Activated CD4-positive, alpha-beta T cell treated with anti-CD3 and anti-CD28 coated beads, Interleukin-2, Interleukin-4, amounts not matched to agents 100 ng/mL and 50 ng/mL, durations not matched to agents 16 hours and 8 hours (primary cell): ENCODE measurements around the gene THAP2.

Source experiments
- DNase-seq: peaks from one replicate; pipeline ENCODE4 v3.0.0-alpha.2; 2020; ENCODE audit warnings: low spot score

Gene THAP2

DNA sequence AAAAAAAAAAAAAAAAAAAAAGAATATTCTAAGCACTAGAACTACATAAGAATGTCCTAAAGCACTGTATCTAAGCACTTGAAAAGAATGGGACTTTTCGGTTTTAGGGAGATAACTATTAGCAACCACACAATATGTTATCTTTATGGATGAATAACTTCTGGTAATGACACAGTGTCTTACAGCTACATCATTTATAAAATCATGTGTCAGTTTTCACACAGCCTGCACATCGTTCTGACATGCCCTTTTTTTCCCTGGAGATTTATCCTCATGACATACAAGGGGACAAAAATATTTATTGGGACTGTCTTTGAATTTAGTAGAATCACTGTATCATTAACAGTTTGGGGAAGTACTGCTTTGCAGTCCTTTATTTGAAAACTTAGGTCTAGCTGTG, 39.1 kb downstream of the THAP2 start:
- no peak for DNase-seq

DNA sequence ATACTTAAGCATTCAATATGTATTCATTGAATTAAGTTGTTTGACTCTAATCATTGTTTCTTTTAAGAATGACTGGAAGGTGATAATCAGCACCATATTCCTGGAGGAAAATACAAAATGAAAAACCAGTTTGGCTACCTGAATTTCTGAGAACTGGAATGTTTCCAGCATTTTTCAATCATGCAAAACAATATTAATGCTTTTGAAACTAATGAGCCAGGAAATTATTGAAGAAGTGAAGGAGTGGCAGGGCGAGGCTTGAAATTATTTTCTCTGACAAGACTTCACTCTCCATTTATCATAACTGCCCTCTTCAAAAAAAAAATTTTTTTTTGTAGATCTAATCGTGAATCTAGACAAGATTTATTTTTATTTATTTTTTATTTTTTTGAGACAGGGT, 40.8 kb downstream of the THAP2 start:
- DNase-seq: no peak

DNA sequence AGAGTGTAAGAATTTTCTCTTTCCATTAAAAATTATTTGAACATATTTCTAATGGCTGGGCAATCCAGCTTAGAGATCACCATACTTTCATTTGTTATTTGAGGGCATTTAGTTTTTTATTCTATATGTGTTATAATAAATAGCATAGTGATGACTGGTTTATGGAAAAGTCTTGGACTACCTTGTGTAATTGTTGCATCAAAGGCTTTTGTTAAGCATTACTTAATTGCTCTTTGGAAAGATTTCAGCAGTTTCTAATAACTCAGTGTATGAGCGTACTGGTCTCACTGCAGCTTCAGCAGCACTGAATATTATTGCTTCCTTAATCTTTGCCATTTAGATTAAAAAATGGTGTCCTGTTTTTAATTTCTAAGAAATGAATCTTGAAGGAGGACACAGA, 44.6 kb downstream of the THAP2 start:
- no peak for DNase-seq

DNA sequence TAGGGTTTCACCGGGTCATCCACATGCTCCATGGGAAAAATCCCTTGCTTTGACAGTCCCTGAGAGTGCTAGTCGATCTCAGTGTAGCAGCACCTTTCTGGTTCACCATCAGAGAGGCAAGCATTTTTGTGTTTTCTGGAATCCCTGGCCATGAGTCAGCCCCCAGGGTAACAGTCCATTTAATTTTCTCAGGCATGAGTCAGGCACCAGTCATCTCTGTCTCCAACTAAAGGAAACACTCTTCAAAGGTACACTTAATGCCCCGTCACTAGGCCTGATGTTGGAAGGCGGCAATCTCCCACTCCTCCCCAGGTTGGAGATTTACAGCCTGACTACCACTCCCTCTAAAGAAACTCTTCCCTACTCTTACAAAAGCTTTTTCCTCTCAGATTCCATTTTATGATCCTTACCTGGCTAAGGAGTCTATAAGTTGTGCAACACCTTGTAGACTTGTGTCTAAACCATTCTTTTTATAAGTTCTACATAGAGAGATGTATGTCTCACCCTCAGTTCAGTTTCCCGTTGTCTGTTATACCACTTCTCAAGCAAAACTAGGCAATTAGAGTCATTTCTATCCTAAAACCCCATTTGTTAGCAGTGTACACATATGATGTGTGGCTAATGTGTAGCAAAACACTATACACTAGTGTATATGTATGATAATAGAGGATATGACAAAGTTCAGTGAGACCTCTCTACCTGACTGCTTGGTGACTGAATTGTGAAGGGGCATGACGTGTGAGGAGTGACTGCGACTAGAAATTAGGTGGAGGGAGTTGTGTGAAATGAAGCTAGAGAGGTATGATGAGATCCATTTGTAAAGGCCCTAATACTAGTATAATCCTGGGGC, 46.4 kb downstream of the THAP2 start:
- DNase-seq: no peak

DNA sequence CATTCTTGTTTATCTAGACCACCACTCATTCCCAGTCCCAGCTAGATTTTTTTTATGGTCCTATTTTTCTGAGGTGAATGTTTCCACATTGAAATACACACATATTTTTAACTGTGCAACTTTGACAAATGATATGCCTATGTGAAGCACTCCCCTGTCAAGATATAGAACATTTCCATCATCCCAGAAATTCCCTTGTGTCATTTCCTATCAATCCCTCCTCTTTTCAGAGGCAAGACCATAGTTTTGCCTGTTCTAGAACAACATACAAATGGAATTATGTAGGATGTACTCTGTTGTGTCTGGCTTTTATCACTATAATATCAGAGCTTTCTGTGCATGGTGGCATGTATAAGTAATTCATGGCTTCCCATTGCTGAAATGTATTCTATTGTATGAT, 54.5 kb downstream of the THAP2 start:
- DNase-seq: no peak

DNA sequence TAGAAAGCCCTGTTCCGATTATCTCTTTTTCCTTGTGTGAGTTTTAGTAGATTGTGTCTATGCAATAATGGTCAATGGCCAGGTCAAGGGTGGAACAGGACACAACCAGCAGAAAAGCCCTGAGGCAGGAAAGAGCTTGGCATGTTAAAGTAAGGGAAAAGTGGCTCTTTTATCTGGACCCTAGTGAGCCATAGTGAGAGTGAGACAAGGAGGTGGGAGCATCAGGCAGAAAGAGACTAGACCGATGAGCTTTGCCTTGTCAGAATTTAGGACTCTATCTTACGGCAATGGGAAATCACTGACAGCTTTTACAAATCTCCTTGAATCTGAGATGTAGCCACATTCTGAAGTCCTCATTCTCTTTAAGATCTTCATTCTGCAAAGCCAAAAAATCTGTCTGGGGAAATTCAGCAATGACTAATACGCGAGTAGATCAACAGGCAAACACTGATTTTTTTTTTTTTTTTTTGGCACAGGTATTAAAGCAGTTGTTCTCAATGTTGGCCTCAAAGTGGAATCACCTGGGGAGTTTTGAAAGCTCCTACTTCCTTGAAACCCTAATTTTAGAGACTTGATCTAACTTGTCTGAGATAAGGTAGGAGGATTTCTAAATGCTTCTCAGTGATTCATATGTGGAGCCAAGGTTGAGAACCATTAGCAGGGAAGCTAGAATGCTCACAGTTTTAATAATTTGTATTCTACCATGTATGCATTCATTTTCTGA, 55.7 kb downstream of the THAP2 start:
- DNase-seq: no peak

DNA sequence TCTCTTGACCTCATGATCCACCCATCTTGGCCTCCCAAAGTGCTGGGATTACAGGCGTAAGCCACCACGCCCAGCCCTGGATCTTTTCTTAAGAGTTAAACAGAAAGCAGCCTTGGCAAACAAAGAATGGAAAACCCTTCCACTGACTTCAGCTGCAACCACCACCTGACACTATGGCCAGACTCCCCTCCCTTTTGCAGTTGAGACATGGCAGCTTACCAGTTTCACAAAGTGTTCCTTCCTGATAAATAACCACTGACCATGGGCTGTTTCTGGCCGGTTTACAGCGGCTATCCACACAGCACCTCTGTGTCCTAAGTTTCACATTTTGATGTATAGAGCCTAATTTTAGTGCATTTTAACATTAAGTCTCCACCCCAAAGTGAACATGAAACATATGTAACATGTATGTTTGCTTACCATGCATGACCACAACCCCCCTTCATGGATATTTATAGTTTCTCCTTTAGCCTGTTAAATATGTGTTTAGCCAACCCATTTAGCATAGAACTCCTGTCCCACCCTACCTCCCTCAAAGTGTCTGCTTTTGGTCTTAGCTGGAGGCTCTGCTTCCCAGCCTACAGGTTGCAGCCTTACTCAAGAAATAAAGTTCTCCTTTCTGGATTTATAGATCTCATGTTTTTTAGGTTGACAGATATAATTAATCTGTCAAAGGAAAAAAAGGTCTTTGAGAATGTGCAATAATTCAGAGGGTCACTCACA, 57.8 kb downstream of the THAP2 start:
- no peak for DNase-seq

DNA sequence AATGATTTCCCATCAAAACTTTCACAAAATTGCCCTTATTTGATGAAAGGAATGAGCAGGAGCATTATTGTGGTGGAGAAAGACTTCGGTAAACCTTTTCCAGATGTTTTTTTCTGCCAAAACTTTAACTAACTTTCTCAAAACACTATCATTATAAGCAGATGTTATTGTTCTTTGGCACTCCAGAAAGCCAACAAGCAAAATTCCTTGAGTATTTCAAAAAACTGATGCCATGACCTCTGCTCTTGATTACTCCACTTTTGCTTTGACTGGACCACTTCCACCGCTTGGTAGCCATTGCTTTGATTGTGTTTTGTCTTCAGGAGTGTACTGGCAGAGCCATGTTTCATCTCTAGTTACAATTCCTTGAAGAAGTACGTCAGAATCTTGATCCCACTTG, 60.9 kb downstream of the THAP2 start:
- DNase-seq: no peak

DNA sequence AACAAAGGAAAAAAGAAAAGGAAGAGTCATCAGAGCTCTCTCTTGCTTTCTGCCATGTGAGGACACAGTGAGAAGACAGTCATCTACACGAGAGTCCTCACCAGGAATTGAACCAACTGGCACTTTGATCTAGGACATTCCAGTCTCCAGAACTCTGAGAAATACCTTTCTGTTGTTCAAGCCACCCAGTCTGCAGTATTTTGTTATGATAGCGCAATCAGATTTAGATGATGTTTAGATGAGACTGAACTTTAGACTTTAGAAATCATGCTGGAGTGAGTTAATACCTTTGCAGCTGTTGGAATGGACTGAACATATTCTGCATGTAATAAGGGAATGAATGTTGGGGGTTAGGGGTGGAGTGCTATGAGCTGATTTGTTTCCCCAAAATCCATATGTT, 62.4 kb downstream of the THAP2 start:
- DNase-seq: no peak

DNA sequence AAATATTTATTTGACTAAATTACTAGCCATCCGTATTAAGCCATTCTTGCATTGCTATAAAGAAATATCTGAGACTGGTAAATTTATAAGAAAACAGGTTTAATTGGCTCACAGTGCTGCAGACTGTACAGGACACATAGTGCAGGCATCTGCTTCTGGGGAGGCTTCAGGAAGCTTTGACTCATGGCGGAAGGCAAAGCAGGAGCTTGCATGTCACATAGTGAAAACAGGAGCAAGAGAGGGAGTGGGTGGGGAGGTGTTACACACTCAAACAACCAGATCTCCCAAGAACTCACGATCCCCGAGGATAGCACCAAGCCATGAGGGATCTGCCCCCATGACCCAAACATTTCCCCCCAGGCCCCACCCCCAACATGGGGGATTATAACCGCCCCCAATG, 63.9 kb downstream of the THAP2 start:
- peak; percentile 4 for DNase-seq
